GM18868 (cell line): ENCODE results near the gene REM2.

ENCODE experiments used
- ATAC-seq: cut with Tn5 transposase; IDR thresholded peaks from one replicate; pipeline ENCODE4 v1.9.1; 2021; ENCODE audit warnings: mild to moderate bottlenecking, moderate library complexity; ENCODE audit not compliant: unreplicated experiment

Gene REM2

DNA sequence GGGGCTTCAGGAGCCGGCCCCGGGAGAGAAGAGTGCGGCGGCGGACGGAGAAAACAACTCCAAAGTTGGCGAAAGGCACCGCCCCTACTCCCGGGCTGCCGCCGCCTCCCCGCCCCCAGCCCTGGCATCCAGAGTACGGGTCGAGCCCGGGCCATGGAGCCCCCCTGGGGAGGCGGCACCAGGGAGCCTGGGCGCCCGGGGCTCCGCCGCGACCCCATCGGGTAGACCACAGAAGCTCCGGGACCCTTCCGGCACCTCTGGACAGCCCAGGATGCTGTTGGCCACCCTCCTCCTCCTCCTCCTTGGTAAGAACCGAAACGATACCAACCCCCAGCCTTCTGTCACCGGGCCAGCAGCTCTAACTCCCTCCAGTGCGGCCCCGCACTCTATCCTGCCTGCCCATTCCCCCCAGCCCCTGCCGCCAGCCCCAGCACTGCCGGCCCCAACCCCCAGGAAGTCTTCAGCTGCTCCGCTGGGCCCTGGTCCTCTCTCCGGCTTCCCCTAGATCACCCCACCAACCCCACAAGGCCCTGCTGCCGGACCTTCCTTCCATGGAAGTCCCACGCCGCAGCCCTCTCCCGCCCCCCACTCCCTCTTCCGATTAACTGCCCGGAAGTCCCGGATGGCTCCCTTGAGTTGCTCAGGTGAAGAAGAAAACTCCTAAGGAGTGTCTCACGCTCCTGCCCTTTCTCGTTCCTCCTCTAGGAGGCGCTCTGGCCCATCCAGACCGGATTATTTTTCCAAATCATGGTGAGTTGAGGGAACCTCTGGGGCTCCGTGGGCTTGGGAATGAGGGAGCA is 10.8 kb upstream of the REM2 start:
- ATAC-seq, result peak; percentile 34

DNA sequence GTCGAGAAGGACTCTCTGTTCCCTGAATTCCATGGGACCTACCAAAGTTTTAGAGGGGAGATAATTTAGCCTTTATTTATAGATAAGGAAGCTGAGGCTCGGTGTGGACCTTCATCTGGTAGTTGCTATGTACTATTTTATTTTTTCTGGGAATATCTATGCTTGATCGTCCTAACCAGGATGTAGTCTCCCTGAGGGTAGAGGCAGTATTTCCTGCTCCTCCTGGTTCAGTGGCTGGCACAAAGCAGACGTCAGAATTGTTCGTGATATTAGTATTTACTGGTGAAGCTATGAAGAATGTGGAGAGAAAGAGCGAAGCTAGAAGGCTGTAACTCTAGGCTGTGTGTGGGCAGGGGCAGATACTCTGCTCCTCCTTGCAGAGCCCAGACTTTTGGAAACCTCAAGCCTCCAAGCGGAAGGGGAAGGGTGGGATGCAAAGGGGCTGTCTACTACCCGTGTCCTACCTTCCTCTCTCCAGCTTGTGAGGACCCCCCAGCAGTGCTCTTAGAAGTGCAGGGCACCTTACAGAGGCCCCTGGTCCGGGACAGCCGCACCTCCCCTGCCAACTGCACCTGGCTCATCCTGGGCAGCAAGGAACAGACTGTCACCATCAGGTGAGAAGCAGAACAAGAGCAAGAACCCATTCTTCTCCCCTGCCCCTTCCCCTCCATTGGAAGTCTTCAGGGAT is 10.0 kb upstream of the REM2 start:
- no peak for ATAC-seq

DNA sequence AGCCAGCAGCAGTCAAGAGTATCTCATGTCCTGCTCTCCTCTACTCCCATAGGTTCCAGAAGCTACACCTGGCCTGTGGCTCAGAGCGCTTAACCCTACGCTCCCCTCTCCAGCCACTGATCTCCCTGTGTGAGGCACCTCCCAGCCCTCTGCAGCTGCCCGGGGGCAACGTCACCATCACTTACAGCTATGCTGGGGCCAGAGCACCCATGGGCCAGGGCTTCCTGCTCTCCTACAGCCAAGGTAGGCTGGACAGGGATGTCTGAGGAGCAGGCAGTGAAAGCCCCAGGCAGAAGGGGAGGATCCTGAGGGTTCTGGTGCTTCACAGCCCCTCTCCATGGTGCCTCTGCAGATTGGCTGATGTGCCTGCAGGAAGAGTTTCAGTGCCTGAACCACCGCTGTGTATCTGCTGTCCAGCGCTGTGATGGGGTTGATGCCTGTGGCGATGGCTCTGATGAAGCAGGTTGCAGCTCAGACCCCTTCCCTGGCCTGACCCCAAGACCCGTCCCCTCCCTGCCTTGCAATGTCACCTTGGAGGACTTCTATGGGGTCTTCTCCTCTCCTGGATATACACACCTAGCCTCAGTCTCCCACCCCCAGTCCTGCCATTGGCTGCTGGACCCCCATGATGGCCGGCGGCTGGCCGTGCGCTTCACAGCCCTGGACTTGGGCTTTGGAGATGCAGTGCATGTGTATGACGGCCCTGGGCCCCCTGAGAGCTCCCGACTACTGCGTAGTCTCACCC is 7.8 kb upstream of the REM2 start:
- no peak for ATAC-seq

DNA sequence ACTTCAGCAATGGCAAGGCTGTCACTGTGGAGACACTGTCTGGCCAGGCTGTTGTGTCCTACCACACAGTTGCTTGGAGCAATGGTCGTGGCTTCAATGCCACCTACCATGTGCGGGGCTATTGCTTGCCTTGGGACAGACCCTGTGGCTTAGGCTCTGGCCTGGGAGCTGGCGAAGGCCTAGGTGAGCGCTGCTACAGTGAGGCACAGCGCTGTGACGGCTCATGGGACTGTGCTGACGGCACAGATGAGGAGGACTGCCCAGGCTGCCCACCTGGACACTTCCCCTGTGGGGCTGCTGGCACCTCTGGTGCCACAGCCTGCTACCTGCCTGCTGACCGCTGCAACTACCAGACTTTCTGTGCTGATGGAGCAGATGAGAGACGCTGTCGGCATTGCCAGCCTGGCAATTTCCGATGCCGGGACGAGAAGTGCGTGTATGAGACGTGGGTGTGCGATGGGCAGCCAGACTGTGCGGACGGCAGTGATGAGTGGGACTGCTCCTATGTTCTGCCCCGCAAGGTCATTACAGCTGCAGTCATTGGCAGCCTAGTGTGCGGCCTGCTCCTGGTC is 7.2 kb upstream of the REM2 start:
- ATAC-seq, result no peak

DNA sequence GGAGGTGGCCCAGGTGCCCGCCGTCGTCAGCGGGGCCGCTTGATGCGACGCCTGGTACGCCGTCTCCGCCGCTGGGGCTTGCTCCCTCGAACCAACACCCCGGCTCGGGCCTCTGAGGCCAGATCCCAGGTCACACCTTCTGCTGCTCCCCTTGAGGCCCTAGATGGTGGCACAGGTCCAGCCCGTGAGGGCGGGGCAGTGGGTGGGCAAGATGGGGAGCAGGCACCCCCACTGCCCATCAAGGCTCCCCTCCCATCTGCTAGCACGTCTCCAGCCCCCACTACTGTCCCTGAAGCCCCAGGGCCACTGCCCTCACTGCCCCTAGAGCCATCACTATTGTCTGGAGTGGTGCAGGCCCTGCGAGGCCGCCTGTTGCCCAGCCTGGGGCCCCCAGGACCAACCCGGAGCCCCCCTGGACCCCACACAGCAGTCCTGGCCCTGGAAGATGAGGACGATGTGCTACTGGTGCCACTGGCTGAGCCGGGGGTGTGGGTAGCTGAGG is 6.0 kb upstream of the REM2 start:
- no peak for ATAC-seq

DNA sequence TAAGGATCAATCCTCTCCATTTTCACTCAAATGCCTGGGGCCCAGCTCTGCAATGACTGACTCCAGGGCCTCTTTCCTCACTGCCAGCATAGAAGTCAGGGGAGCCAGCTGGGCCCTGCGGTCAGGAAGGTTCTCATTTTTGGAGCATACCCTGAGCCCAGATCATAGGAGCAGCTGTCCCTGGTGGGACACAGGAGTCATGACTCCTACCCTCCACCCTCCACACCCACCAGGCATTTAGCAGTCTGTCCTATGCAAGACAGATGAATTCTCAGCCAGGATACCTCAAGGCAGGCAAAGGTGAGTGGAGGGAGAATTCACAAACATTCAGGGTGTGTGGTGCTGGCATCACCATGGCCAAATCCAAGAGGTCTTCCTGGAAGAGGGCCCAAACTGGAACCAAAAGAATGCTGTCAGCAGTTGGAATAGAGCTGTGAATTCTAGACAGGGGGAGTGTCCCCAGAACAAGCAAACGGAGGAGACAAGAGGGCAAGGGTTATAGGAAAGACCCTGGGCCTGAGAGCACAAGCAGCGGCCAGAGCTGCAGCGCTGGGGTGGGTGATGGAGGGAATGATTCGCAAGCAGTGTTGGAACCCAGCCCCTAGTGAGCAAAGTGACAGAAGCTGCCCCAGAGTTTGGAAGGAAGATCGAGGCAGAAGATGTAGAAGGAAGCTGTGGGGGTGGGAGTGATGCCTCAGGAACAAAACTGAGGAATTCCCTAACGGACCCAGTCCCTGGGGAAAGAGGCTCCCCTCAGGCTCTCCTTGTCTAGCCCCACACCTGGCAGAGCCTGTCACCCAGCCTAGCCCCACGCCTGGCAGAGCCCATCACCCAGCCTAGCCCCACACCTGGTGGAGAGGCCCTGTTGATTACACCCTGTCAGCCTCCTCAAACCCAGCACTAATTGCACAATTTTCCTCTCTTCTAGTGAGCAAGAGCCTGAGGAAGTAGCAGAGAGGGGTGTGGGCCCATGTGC is 4.5 kb upstream of the REM2 start:
- no peak for ATAC-seq

DNA sequence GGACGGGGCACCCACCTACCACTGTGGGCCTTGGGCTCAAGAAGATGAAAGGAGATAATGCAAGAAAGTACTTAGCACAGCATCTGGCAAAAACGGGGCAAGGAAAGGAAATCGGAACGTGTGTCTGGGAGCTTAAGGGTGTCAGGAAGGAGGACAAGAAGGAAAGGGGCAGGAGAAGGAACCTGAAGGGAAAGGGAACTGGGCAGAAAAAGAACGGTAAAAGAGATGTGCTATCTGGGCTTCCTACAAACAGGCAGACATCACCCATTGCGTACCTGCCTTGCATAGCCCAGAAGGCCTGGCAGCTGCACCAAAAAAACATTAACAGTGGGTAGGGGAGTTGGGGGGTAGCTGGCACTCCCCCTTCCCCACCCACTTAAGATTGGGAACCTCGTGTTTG is 958 bp upstream of the REM2 start:
- ATAC-seq, result no peak

DNA sequence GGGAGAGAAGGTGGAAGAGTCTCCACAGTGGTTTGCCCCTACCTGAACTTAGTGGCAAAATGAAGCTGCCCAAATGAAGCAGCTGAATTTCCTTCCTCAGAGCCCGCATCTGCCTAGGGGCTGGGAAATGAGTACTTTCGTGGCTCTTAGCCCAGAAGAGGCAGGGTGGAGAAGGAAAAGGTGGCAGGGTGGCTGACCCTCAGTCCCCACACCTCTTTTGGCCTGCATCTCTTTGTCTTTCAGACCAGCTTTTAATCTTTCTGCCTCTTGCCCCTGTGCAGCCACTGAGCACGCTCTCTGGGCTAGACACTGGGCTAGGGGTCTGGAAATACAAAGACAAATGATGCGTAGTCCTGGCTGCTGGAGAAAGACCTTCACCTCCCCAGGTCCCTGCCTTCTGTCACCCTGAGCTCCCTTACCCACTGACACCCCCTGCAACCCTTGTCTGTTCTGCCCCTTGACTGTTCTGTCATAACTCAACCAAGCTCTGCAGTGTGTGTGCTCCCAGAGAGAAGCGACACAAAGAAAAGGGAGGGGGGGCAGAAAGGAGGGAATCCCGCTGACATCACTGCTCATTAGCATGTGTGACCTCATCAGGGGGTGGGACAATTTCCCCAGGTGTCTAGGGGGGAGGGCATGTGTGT is 371 bp upstream of the REM2 start:
- no peak for ATAC-seq

DNA sequence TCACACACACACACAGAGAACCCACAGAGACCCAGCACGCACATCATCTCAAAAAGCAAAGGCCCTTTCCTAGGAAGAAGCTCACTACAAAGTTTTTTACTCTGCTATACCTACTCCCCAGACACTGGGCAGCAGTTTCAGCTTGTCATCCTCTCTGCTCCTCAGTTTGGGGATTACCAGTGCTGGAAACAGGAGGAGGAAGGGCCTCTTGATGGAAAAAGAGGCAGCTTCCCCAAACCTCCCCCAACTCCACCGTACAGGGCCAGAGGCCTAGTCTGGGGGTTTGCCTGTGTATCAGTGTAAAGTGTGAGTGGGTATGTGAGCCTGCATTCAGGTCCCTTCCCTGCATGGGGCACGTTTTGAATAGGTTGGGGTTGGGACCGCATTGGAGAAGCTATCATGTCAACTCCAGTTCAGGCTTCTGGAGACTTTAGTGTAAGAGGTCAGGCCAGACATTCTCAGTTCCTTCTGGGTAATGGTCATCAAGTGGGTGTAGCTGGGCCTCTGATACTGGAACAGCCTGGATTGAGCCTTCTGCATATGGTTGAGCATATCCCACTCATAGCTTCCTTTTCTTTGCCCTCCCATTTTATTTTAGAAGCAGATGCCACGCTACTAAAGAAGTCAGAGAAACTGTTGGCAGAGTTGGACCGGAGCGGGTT is 1.2 kb downstream of the REM2 start:
- no peak for ATAC-seq

DNA sequence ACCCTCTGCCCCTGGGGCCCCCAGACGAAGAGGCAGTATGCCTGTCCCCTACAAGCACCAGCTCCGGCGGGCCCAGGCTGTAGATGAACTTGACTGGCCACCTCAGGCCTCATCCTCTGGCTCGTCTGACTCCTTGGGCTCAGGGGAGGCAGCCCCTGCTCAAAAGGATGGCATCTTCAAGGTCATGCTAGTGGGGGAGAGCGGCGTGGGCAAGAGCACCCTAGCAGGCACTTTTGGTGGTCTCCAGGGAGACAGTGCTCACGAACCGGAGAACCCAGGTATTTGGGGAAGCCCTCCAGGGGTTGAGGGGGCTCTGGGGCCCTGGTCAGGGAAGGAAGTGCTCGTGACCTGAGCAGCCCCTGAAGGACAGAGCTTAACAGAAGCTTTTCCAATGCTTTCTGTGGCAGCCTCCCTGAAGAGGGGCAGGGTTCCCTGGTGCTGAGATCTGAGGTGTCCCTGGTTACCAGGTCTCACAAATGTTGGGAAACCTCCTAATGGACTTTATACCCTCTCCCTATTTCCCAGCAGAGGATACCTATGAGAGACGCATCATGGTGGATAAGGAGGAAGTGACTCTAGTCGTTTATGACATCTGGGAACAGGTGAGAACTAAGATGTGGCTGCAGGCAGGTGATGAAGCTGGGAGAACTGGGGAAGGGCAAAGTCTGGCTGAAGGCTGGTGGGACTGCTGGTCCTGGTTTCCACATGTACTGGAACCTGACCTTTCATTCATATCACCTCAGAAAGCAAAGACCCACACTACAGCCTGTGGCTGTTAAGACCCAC is 1.9 kb downstream of the REM2 start:
- ATAC-seq, result no peak

DNA sequence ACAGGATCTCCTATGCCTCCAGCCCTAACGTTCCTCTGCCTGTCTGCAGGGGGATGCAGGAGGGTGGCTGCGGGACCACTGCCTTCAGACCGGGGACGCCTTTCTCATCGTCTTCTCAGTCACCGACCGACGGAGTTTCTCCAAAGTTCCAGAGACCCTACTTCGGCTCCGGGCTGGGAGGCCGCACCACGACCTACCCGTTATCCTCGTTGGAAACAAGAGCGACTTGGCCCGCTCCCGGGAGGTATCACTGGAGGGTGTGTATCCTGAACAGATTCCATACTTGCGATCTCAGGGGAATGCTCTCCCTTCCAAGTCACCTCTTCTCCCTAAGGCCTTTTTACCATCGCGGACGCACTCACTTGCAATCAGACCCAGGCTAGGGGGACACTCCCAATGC is 3.0 kb downstream of the REM2 start:
- ATAC-seq, result no peak

DNA sequence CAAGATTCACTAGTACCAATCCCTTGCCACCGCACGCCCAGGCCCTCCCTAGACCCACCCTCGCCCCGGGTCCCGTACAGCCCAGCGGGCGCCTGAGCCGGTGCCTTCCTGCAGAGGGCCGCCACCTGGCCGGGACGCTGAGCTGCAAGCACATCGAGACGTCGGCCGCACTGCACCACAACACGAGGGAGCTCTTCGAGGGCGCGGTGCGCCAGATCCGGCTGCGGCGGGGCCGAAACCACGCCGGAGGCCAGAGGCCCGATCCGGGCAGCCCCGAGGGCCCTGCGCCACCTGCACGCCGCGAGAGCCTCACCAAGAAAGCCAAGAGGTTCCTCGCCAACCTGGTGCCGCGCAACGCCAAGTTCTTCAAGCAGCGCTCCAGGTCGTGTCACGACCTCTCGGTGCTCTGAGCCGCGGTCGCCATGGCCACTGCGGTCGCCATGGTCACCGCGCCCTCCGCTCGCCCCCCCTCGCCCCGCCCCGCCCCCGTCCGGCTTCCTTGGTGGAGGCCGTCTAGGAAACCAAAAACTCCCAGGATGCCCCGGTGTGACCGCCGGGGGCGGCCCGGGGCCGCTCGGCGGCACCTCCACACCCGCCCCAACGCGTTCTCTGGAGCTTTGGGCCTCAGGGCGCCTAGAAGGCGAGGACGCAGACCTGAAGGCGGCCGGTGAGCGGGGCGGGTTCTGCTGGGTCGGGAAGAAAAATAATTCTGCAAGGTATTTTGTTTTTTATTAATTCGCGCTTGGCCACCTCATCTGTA is 3.7 kb downstream of the REM2 start:
- peak; percentile 40 for ATAC-seq

DNA sequence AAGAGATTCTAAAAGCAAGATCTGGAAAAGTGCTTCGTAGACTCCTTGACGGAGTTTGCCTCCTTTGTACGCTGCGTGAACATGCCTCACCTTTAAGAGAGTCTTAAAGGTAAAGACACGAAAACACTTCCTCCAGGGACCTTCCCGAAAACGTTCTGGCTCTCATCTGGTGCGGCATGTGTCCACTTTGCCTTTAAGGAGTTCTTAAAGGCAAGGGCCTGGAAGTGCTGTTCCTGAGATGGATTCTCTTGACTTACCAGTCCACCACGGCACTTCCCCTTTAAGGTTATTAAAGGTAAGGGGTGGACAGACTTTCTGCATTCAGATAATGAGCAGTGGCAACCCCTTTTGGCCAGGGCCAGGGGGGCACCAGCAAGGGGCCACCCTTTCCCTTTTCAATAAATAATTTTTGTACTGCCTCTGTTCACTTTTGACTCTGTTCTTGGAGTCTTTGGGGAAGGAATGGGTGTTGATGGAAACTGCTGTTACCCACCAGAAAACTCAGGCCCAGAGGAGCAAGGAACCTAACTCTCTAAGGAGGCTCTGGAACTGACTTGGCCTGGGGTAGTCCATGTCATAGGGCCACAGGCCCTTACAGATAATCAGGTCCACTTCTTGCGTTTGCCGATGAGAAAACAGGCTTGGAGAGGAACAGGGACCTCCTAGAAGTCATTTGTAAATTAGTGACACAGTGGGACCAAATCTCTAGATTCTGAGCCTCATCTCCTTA is 4.4 kb downstream of the REM2 start:
- ATAC-seq, result peak; percentile 45

DNA sequence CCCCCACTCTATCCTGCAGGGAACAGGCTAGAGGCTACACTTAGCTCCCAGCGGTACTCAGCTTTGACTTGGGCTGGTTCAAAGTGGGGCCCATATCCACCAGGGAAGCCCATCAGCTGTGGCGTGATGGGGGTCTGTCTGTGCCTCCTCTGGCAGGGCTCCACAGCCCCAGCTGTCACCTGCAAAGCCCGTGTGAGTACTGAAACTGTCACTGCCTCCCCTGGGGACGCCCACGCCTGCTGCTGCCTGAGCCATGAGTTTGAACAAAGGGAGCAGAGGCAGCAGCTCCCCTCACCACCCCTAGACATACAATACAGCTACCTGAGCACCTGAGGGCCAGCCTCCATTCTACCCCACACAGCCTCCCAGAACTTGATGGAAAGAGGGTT is 5.0 kb downstream of the REM2 start:
- ATAC-seq, result peak; percentile 60

DNA sequence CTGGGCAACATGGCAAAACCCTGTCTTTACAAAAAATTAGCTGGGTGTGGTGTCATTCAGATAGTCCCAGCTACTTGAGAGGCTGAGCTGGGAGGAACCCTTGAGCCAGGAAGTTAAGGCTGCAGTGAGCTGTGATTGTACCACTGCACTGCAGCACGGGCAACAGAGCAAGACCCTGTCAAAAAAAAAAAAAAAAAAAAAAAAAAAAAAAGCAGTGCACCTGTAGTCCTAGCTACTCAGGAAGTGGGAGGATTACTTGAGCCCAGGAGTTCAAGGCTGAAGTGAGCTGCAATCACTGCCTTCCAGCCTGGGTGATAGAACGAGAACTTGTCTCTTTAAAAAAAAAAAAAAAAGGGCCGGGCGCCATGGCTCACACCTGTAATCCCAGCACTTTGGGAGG is 5.6 kb downstream of the REM2 start:
- ATAC-seq, result no peak

DNA sequence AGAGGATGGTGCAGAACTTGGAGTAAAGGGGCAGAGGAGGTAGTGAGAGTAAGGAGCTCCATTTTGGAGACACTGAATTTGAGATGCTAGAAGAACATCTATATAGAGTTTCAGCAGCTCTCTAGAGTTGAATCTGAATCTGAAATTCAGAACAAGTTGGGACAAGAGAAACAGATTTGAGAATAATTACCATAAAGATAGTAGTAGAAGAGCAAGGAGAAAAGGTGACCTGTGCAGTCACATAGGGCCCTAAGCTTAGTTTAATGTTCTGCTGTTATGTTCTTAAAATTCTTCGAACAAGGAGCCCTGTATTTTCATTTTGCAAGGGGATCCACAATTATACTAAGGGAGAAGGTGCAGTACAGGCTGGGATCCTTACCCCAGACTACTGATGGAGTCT is 7.4 kb downstream of the REM2 start:
- ATAC-seq, result no peak

DNA sequence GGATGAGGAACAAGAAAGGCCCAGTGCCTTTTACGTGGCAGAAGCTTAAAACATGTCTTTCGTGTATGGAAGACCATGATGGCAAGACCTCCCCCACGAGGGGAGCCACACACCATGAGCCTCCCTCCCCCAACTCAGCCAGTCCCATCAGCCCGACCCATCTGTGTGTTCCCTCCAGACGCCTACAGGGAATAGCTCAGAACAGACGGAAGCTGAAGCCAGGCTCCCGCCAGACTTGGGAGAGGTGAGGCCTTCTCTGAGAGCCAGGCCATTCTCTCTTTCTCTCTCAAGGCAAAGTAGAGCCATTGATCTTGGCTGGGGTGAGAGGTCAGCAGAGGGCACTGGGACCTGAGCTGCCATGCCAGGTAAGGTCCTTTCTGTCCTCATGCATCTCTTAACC is 9.5 kb downstream of the REM2 start:
- no peak for ATAC-seq
